Colonic mucosa (tissue), 4 donors: ENCODE data around the gene QRFP. TPM values are rescaled to one million over a fixed set of nuclear protein-coding genes. Genes with fewer than 3 reads are reported as not detected.

Experiments
- DNase-seq: peaks from one replicate; pipeline ENCODE4 v3.0.0-alpha.2; 2020
- H3K27ac ChIP-seq: fragments of 200-600 bp; one replicate; pipeline ENCODE4 v1.8.0; 2021
- H3K27me3 ChIP-seq: fragments of 200-600 bp; one replicate; pipeline ENCODE4 v1.8.0; 2021
- H3K36me3 ChIP-seq: fragments of 200-600 bp; one replicate; pipeline ENCODE4 v1.8.0; 2021
- H3K4me1 ChIP-seq: fragments of 200-600 bp; one replicate; pipeline ENCODE4 v1.8.0; 2021; ENCODE audit warnings: mild to moderate bottlenecking
- H3K4me3 ChIP-seq: fragments of 200-600 bp; one replicate; pipeline ENCODE4 v1.8.0; 2021
- H3K9ac ChIP-seq, 2 donors: one replicate each; pipeline ENCODE4 v1.7.0; 2013; ENCODE audit warnings: control low read depth in 2 of 2, low read depth in 2 of 2, low read length in 2 of 2
- H3K9me3 ChIP-seq: fragments of 200-600 bp; one replicate; pipeline ENCODE4 v1.8.0; 2021
- intact Hi-C: fragments of 100-400 bp; cut with DNase I; formaldehyde crosslinking; loops from one replicate; pipeline ENCODE4 v1.14.1; 2022
- total RNA-seq, 2 donors: library from RNA; stranded (reverse); fragmentation: NEBNext Ultra II Directional in 1 of 2; extraction: Animal tissue kit (Norgen Biotek cat#: 25700) in 1 of 2; gene quantifications; one replicate each; pipeline ENCODE4 v1.2.1, GENCODE V29; 2021
- TF ChIP-seq, protein P1 (sequence below): fragments of 200-600 bp; IDR thresholded peaks from one replicate; pipeline ENCODE4 v1.8.0; 2022; ENCODE audit warnings: antibody characterized with exemption, mild to moderate bottlenecking
- donor health status: healthy.
- donor health status: DM: no; HTN: no; CAD: no.
- donor health status: DM: no; HTN: no; CAD: no.

Gene QRFP
- total RNA-seq, 2 donors from 2014 or later, result 0.77 TPM; not detected in 1

DNA sequence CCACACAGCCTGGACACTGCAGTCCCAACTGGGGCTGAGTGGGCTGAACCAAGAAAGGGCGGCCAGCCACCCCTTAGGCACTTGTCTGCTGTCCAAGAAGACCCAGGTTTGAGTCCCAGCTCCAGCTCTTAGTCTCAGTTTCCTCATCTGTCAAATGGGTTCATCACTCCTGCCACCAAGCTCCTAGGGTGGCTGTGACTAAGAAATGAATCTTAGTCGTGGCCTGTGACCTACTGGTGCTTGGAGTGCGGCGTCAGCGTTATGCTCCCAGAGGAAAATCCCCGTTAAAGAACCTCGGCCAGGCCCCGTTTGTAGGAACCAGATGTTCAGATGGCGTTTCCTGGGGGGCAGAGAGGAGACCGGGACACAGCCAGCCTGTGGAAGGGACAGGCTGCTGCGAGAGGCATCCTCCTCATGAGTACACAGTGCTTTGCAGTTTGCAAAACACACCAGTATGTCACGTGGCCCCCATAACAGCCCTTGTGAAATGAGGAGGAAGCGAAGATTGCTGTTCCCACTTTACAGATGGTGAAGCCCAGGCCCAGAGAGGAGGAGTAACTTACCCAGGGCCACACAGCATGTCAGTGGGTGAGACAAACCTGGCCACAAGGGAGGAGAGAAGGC is 39.1 kb upstream of the QRFP start:
- H3K9me3 ChIP-seq, result no peaks in the 10 kb centered on the region
- TF ChIP-seq, protein P1, sequence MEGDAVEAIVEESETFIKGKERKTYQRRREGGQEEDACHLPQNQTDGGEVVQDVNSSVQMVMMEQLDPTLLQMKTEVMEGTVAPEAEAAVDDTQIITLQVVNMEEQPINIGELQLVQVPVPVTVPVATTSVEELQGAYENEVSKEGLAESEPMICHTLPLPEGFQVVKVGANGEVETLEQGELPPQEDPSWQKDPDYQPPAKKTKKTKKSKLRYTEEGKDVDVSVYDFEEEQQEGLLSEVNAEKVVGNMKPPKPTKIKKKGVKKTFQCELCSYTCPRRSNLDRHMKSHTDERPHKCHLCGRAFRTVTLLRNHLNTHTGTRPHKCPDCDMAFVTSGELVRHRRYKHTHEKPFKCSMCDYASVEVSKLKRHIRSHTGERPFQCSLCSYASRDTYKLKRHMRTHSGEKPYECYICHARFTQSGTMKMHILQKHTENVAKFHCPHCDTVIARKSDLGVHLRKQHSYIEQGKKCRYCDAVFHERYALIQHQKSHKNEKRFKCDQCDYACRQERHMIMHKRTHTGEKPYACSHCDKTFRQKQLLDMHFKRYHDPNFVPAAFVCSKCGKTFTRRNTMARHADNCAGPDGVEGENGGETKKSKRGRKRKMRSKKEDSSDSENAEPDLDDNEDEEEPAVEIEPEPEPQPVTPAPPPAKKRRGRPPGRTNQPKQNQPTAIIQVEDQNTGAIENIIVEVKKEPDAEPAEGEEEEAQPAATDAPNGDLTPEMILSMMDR, result no peak
- peaks cover 32% of the 10 kb centered on the region for H3K27me3 ChIP-seq
- no peak overlapping the region for H3K4me3 ChIP-seq
- no peak for DNase-seq
- peaks cover 4% of the 10 kb centered on the region for H3K4me1 ChIP-seq
- no peak overlapping the region for H3K9ac ChIP-seq
- no peaks in the 10 kb centered on the region for H3K36me3 ChIP-seq
- intact Hi-C loops, result no loop called here
- H3K27ac ChIP-seq, result no peak overlapping the region

DNA sequence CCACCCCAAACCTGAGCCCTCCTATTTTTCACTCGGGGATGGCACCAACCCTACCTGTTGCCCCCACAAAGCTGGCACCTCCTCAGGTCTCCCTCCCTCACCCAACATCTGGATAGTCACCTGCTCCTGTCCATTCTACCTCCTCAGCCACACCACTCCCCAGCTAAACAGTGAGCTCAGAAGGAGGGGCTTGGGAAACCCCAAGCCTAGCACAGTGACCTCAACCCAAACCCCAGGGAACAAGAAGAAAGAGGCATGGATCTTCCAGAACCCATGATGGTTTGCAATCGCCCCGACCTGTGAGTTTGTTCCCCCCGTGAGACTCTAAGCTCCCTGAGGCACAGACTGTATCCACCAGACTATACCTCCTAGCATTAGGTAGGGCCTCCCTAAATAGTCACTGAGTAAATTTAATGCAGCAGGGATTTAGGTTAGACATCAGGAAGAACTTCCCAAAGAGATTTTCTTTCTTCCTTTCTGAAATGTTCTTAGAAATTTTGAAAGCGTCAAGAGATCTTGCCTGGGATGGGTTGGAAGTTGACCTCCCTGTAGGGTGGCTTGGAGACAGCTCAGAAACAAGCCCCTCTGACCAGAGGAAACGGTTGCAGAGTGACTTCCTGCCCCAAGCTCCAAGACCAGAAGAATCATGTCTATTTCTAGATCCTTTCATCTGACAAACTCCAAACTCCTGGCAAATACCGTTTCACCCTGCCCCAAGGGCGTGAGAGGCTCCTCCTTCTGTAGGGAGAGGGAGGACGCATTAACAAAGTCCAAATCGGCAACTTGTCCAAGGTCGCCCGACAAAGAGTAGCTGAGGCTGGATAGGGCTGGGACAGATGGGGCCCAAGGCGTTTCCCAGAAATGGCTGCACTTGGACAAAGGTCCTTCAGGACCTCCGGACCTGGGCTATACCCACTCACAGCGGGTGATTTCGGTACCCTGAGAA is 38.4 kb upstream of the QRFP start:
- Histone ChIP-seq H3K36me3 (no peaks in the 10 kb centered on the region), H3K27me3 (peaks cover 24% of the 10 kb centered on the region), H3K9ac (no peak overlapping the region), H3K4me1 (peaks cover 4% of the 10 kb centered on the region), H3K4me3 (no peak overlapping the region), H3K9me3 (no peaks in the 10 kb centered on the region), H3K27ac (no peak overlapping the region)
- TF ChIP-seq, protein P1, result no peak
- DNase-seq, result peak; percentile 38
- intact Hi-C loops, result no loop called here

DNA sequence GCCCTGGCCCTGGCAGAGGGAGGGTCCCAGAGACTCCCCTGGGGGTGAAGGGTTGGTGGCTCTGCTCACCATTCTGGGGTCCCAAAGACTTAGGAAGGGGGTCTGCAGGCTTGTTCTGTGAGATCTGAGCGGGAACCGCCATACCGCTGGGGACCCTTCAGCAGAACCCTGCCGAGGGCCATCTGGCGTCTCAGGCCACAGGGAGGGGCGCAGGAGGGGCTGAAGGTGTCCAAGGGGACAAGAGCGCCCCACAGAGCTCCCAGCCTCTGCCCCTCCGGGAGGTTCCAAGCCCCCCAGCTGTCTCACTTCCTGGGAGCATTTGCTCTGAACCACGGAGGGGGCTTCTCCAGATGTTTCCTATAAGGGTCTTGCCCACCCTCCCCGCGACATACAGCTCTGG is 37.6 kb upstream of the QRFP start:
- no peak for DNase-seq
- no peak overlapping the region for H3K27ac ChIP-seq
- TF ChIP-seq, protein P1, result no peak
- no peaks in the 10 kb centered on the region for H3K36me3 ChIP-seq
- H3K9ac ChIP-seq, result no peak overlapping the region
- peaks cover 4% of the 10 kb centered on the region for H3K4me1 ChIP-seq
- intact Hi-C loops, result no loop called here
- no peaks in the 10 kb centered on the region for H3K9me3 ChIP-seq
- H3K4me3 ChIP-seq, result no peak overlapping the region
- peaks cover 17% of the 10 kb centered on the region for H3K27me3 ChIP-seq

DNA sequence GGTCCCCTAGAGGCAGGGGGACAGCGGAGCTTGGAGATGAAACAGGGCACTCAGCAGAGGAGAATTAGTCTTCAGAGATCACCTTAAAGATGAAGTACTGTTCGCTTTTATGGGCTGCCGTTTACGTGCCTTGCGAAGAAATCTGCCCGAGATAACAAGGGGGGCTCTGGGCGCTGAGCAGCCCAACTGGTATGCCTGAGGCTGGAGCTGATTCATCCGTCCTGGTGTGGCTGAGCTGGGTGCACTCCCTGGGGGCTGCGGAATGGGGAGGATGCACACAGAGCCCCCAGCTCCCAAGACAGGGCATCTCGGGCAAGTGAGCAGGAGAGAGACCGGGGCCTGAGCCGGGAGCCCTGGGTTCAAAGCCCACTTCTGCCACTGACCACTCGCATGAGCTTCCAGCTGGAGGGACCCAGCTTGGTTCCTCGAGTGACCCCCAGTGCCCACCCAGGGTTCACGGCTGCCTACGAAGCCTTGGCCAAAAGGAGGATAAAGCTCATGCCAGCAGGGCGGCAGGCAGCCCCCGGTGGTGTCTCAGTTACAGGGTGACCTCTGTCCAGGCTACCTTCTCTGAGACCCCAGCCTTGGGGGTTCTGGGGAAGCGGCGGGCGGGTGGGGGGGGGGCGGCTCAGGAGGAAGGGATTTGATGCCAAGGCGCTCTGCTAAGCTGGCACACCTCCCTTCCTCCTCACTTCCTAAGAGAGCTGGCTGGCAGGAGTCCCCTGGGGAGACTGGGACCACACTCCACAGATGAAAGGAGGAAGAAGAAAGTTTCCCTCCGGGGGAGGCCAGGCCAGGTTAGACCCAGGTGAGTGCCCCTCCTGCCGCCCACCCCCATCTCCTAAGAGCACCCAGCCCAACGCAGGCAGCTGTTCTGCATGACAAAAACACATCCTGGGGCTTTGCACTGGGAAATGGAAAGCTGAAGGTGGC is 36.8 kb upstream of the QRFP start:
- Histone ChIP-seq H3K4me3 (no peak overlapping the region), H3K27ac (no peak overlapping the region), H3K36me3 (no peaks in the 10 kb centered on the region), H3K4me1 (peaks cover 4% of the 10 kb centered on the region), H3K9ac (no peak overlapping the region), H3K27me3 (peaks cover 10% of the 10 kb centered on the region), H3K9me3 (no peaks in the 10 kb centered on the region)
- TF ChIP-seq, protein P1, result no peak
- no peak for DNase-seq
- intact Hi-C loops, result no loop called here
